ENCODE results near the gene ZNF557.
"Not testable (repeated sequence)": the region's sequence is repeated elsewhere in the genome, so short reads cannot be mapped to it uniquely, and the experiment has no call there.

Gene ZNF557

GRCh38 chr19:7069042-7069903 is at the start of gene ZNF557:
TSS of gene ZNF557 (plus strand) at chr19:7069703. CDS start at chr19:7075075, 5,372 bp downstream.
- DNase-seq (ENCODE audit: low read depth in 2 of 2) = peak; percentile 87 to 90

DNA sequence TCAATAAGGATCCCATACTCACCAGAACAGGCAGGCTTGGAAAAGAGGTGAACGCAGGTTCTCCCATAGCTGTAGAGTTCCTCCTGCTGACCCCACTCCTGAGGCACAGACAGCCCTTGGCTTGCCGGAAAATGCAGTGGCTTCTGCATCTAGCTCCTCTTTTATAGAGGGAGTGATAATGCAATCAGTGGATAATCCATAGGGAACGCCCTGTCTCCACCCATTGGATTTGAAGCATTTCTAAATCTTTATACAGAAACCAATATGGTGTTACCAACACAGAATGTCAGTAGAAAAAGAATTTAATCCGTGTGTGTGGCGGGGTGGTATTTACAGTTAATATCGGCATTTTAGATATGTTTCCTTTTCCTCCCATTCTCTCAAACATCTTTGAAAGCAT is 48.2 kb upstream of the ZNF557 start, which contains the start of gene MBD3L2B:
TSS of gene MBD3L2B (minus strand) at position 101 of the 400 bp plus-strand sequence. CDS start at position 67, 34 bp downstream.
- DNase-seq (ENCODE audit: low read depth in 2 of 2) = not testable (repeated sequence)

GRCh38 chr19:7028790-7029189 is 40.7 kb upstream of the ZNF557 start:
- DNase-seq (ENCODE audit: low read depth in 2 of 2) = not testable (repeated sequence)

DNA sequence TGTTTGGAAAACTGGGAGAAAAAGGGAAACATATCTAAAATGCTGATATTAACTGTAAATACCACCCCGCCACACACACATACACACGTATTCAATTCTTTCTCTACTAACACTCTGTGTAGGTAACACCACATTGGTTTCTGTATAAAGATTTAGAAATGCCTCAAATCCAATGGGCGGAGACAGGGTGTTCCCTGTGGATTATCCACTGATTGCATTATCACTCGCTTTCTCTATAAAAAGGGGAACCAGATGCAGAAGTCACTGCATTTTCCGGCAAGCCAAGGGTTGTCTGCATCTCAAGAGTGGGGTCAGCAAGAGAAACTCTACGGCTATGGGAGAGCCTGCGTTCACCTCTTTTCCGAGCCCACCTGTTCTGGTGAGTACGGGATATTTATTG is 39.2 kb upstream of the ZNF557 start, which contains the start of gene MBD3L5:
TSS of gene MBD3L5 (plus strand) at position 301 of the 400 bp plus-strand sequence. CDS start at position 335, 34 bp downstream.
- DNase-seq (ENCODE audit: low read depth in 2 of 2) = not testable (repeated sequence)

GRCh38 chr19:7040079-7040478 is 29.4 kb upstream of the ZNF557 start, which contains the start of gene MBD3L4:
TSS of gene MBD3L4 (minus strand) at chr19:7040179. CDS start at chr19:7040144, 35 bp downstream.
- DNase-seq (ENCODE audit: low read depth in 2 of 2) = not testable (repeated sequence)

GRCh38 chr19:7041563-7041962 is 27.9 kb upstream of the ZNF557 start:
- not testable (repeated sequence) for DNase-seq (ENCODE audit: low read depth in 2 of 2)

- DNase-seq (ENCODE audit: low read depth in 2 of 2) = not testable (repeated sequence)
These were observed 20.5 kb upstream of the ZNF557 start, which contains the start of gene MBD3L2 for GRCh38 chr19:7049021-7049420. TSS of gene MBD3L2 (plus strand) at chr19:7049321. CDS start at chr19:7049374, 53 bp downstream.

- DNase-seq (ENCODE audit: low read depth in 2 of 2) = not testable (repeated sequence)
These were observed 18.1 kb upstream of the ZNF557 start for GRCh38 chr19:7051421-7051820.

DNA sequence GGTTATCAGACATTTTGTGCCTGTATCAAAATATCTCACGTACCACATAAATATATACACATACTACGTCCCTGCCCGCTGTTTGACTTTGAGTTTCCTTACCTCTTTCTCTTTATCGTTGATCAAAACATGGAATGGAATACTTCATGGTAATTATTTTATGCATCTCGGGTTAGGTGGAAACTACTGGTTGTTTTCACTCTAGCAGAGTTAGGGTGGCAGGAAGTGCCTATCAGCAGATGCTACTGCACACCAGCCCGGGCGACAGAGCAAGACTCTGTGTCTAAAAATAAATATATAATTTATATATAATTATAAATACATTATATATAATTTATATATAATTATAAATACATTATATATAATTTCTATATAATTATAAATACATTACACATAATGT is 16.6 kb upstream of the ZNF557 start:
- not testable (repeated sequence) for DNase-seq (ENCODE audit: low read depth in 2 of 2)

DNA sequence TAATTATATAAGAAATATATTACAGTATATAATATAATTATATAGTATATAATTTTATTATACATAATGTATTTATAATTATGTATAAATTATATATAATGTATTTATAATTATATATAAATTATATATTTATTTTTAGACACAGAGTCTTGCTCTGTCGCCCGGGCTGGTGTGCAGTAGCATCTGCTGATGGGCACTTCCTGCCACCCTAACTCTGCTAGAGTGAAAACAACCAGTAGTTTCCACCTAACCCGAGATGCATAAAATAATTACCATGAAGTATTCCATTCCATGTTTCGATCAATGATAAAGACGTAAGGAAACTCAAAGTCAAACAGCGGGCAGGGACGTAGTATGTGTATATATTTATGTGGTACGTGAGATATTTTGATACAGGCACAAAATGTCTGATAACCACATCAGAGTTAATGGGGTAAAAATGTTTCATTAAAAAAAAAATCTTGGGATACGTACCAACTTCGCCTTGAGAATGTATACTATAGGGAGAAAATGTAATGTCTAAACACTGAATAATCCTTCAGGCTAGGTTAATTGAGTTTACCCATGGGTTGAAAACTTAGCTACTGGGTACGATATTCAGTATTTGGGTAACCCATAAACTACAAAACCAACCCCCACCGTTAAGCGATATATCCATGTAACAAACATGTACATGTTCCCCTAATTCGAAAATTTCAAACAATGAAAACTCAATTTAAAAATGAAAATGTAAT is 14.7 kb upstream of the ZNF557 start:
- not testable (repeated sequence) for DNase-seq (ENCODE audit: low read depth in 2 of 2)

DNA sequence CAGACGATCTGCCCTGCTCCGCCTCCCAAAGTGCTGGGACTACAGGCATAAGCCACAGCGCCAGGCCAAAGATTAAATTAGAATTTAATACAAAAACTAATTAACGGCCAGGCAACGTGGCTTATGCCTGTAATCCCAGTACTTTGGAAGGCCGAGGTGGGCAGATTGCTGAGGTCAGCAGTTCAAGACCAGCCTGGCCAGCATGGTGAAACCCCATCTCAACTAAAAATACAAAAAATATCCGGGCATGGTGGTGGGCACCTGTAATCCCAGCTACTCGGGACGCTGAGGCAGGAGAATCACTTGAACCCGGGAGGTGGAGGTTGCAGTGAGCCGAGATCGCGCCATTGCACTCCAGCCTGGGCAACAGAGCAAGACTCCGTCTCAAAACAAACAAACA is 13.8 kb upstream of the ZNF557 start:
- not testable (repeated sequence) for DNase-seq (ENCODE audit: low read depth in 2 of 2)

- DNase-seq (ENCODE audit: low read depth in 2 of 2) = not testable (repeated sequence)
These were observed 13.1 kb upstream of the ZNF557 start for GRCh38 chr19:7056371-7056770.

DNA sequence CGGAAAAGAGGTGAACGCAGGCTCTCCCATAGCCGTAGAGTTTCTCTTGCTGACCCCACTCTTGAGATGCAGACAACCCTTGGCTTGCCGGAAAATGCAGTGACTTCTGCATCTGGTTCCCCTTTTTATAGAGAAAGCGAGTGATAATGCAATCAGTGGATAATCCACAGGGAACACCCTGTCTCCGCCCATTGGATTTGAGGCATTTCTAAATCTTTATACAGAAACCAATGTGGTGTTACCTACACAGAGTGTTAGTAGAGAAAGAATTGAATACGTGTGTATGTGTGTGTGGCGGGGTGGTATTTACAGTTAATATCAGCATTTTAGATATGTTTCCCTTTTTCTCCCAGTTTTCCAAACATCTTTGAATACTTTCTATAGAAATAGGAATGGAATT is 10.9 kb upstream of the ZNF557 start, which contains the start of gene MBD3L3:
TSS of gene MBD3L3 (minus strand) at position 101 of the 400 bp plus-strand sequence. CDS start at position 30, 71 bp downstream.
- DNase-seq (ENCODE audit: low read depth in 2 of 2) = not testable (repeated sequence)

DNA sequence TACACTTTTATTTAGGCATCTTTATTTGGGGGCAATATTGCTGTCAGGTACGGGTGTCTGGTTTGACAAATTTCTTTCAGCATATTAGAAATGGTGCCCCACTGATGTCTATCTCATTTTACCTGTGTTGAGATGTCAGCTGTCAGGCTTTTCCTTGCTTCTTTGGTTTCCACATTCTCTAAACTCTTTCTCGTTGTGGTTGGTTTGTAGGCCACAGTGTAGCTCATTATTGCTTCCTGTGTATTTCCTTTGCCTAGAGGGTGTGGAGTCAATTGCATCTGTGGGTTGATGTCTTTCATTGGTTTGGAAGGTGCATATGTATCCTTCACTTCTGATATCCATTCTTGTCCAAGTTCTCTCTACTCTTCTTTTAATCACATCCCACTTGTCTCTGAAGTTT is 9.5 kb upstream of the ZNF557 start:
- not testable (repeated sequence) for DNase-seq (ENCODE audit: low read depth in 2 of 2)

GRCh38 chr19:7063339-7063738 is 6.2 kb upstream of the ZNF557 start:
- no peak for DNase-seq (ENCODE audit: low read depth in 2 of 2)

DNA sequence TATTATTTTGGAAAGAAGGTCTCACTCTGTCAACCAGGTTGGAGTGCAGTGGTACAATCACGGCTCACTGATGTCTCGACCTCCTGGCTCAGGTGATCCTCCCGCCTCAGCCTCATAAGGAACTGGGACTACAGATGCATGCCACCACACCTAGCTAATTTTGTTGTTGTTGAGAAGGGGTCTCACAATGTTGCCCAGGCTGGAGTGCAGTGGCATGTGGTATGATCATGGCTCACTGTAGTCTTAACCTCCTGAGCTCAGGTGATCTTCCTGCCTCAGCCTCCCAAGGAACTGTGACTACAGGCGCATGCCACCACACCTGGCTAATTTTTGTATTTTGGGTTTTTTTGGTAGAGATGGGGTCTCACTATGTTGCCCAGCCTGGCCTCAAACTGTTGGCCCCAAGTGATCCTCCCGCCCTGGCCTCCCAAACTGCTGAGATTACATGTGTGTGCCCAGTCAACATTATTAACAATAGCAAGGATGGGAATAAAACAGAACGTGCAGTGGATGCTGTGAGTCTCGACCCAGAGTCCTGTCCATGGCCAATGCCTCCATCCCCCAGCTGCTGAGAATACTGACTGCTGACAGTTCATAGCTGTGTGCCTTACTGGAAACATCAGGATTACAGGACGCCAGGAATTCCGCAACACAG is 5.6 kb upstream of the ZNF557 start:
- DNase-seq (ENCODE audit: low read depth in 2 of 2) = no peak

DNA sequence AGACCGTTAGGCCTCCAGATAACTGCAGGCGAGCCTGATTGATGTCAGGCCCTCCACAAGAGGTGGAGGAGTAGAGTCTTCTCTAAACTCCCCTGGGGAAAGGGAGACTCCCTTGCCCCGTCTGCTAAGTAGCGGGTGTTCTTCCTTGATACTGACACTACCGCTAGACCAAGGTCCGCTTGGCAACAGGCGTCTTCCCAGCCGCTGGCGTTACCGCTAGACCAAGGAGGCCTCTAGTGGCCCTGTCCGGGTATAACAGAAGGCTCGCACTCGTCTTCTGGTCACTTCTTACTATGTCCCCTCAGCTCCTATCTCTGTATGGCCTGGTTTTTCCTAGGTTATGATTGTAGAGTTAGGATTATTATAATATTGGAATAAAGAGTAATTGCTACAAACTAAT is 2.4 kb upstream of the ZNF557 start:
- DNase-seq (ENCODE audit: low read depth in 2 of 2) = not testable (repeated sequence)

DNA sequence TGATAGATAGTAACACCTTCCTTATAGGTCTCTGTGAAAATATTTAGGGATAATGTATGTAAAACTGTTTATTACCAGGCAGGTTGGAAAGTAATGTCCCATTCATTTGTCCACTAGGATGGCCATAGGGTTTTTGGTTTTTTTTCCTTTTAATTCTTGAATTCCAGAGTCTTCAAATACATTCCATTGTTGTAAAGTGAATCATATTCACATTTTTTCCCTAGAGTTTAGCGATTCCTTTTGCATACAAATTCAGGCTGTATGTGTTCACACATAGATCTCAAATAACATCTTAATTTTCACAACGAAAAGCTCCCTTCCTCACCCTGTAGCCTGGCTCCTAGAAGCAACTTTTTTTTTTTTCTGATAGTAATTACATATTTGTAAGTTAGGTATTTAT is 1.8 kb upstream of the ZNF557 start:
- DNase-seq (ENCODE audit: low read depth in 2 of 2) = no peak

- no peak for DNase-seq (ENCODE audit: low read depth in 2 of 2)
These were observed 904 bp upstream of the ZNF557 start for GRCh38 chr19:7068599-7068998.

GRCh38 chr19:7069904-7070226 is 362 bp downstream of the ZNF557 start:
- DNase-seq (ENCODE audit: low read depth in 2 of 2) = no peak

DNA sequence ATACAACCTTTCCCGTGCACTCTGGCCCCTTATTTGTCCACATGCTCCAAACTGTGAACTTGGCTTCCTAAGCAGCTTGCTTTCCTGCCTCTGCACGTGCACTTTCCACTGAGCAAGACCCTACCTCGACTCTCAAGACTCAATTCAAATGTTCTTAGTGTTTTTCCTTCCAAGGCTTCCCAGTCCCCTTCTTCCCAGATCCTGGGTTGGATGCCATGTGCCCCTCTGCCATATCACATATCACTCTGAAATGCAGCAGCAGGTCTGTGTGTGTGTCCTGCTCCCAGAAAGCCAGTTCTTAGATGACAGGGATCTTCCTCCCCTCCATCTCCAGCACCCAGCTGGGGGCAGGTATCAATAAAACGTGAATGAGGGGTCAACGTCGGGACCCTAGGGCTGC is 3.0 kb downstream of the ZNF557 start:
- no peak for DNase-seq (ENCODE audit: low read depth in 2 of 2)

All from fibroblast of skin of left biceps (primary cell).